ENCODE measurements around the gene RIPPLY2. TPM values are rescaled to one million over a fixed set of nuclear protein-coding genes. Genes with fewer than 3 reads are reported as not detected.

Gene RIPPLY2
- total RNA-seq, 3 donors from 2014 or later = not detected

DNA sequence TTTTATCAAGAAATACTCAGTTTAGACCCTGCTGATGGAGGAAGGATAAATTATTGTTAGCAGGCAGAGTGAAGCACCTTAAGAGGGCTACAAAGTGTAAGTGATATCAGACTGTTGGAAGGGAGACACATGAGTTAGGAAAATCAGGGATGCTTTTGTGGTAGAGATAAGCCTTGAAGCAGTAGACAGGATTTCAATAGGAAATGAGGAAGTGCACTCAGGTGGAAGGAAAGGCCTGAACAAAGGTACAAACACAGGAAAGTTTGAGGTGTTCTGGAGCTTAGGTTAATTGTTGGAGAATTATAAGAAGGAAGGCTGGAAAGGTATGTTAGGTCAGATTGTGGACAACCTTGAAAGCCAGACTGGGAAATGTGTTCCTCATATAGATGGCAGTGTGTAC, 13.9 kb downstream of the RIPPLY2 start:
- no peak for DNase-seq (ENCODE audit: low spot score in 2 of 2)
- Histone ChIP-seq H3K4me3 (no peak overlapping the region), H3K4me1 (no peaks in the 10 kb centered on the region), H3K27me3 (no peaks in the 10 kb centered on the region), H3K27ac (no peak overlapping the region), H3K36me3 (no peaks in the 10 kb centered on the region), H3K9me3 (peaks cover 0 to 12% of the 10 kb centered on the region in 2 donors)
- intact Hi-C loops (cut with DNase I; ENCODE audit: low total_unique reads) = no loop called here
- TF ChIP-seq POLR2AphosphoS5 (IDR thresholded peaks at IDR 0.05) (no peak), POLR2A (IDR thresholded peaks at IDR 0.05) (no peak)
- TF ChIP-seq, protein P1, sequence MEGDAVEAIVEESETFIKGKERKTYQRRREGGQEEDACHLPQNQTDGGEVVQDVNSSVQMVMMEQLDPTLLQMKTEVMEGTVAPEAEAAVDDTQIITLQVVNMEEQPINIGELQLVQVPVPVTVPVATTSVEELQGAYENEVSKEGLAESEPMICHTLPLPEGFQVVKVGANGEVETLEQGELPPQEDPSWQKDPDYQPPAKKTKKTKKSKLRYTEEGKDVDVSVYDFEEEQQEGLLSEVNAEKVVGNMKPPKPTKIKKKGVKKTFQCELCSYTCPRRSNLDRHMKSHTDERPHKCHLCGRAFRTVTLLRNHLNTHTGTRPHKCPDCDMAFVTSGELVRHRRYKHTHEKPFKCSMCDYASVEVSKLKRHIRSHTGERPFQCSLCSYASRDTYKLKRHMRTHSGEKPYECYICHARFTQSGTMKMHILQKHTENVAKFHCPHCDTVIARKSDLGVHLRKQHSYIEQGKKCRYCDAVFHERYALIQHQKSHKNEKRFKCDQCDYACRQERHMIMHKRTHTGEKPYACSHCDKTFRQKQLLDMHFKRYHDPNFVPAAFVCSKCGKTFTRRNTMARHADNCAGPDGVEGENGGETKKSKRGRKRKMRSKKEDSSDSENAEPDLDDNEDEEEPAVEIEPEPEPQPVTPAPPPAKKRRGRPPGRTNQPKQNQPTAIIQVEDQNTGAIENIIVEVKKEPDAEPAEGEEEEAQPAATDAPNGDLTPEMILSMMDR (IDR thresholded peaks at IDR 0.05) = no peak

DNA sequence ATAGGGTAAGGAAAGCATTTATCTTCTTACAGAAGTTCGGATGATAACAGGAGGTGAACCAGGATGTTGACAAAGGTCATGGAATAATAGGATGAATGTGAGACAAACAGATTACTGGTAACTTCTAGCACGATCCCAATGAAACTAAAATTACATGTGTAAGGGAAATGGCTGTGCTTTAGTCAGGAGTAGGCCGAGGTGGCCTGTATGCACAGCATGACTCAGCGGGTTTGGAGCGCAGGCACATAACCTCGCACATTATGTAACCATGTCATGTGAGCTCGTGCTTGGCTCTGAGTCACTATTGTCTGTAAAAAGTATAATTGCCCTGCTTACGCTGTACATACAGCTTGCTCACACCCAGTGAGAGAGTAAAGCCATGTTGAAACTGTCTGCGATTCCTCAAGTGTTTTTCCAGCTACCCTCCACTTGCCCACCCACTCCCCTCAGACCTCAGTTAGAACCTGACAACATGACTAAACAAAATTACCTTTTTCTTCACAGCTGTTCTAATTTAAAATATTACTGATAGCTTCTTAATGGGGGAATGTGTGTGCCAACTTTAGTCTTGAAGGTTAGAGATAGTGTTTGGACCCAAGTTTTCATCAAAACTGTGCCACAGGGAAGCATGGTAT, 14.5 kb downstream of the RIPPLY2 start:
- no peaks in the 10 kb centered on the region for H3K36me3 ChIP-seq
- H3K9me3 ChIP-seq = peaks cover 0 to 12% of the 10 kb centered on the region in 2 donors
- TF ChIP-seq, protein P1 (IDR thresholded peaks at IDR 0.05) = no peak
- TF ChIP-seq POLR2A (IDR thresholded peaks at IDR 0.05) = no peak
- TF ChIP-seq POLR2AphosphoS5 (IDR thresholded peaks at IDR 0.05) = no peak
- DNase-seq (ENCODE audit: low spot score in 2 of 2) = no peak
- H3K27ac ChIP-seq = no peak overlapping the region
- intact Hi-C loops (cut with DNase I; ENCODE audit: low total_unique reads) = no loop called here
- H3K4me1 ChIP-seq = no peaks in the 10 kb centered on the region
- H3K27me3 ChIP-seq = no peaks in the 10 kb centered on the region
- H3K4me3 ChIP-seq = no peak overlapping the region

DNA sequence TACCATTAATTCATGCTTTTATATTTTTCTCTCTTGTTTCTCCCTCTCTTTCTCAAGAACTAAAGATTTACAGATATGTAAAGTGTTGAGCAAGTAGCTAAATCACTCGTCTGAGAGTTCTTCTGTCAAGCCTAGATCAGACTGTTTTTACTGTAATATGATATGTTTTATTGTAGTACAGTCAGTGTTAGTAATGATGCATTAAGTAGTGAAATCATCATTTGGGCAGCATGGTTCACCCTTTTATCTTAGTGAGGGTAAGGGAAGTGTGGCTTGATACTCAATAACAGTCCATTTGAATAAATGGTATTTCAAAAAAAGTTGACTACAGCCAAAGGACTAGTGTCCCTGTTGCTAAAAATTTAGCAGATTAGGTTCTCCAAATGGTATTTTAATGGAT, 15.5 kb downstream of the RIPPLY2 start:
- DNase-seq (ENCODE audit: low spot score in 2 of 2) = no peak
- H3K27ac ChIP-seq = no peak overlapping the region
- H3K36me3 ChIP-seq = no peaks in the 10 kb centered on the region
- TF ChIP-seq, protein P1 (IDR thresholded peaks at IDR 0.05) = no peak
- TF ChIP-seq POLR2A (IDR thresholded peaks at IDR 0.05) = no peak
- TF ChIP-seq POLR2AphosphoS5 (IDR thresholded peaks at IDR 0.05) = no peak
- no peaks in the 10 kb centered on the region for H3K4me1 ChIP-seq
- no peaks in the 10 kb centered on the region for H3K27me3 ChIP-seq
- no peak overlapping the region for H3K4me3 ChIP-seq
- intact Hi-C loops (cut with DNase I; ENCODE audit: low total_unique reads) = no loop called here
- H3K9me3 ChIP-seq = peaks cover 0 to 12% of the 10 kb centered on the region in 2 donors

DNA sequence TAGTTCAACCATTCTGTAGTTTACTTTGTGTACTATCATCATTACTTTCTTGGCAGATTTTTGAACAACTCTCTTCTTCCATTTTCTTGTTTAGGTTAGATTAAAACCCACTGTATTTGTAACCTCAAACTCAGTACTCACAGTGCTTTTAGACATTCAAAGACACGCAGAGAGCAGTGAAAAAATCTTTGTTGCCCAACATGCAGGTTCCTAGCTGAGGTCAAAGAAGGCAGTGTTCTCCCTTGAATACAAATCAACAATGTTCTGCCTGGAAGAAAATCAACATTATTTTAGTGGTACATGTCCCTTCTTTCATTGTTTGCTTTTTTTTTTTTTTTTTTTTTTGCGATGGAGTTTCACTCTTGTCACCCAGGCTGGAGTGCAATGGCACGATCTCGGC, 17.5 kb downstream of the RIPPLY2 start:
- no peak overlapping the region for H3K4me3 ChIP-seq
- intact Hi-C loops (cut with DNase I; ENCODE audit: low total_unique reads) = no loop called here
- TF ChIP-seq, protein P1 (IDR thresholded peaks at IDR 0.05) = no peak
- TF ChIP-seq POLR2A (IDR thresholded peaks at IDR 0.05) (no peak), POLR2AphosphoS5 (IDR thresholded peaks at IDR 0.05) (no peak)
- peaks cover 0 to 12% of the 10 kb centered on the region in 2 donors for H3K9me3 ChIP-seq
- H3K27me3 ChIP-seq = no peaks in the 10 kb centered on the region
- H3K36me3 ChIP-seq = no peaks in the 10 kb centered on the region
- H3K4me1 ChIP-seq = no peaks in the 10 kb centered on the region
- no peak for DNase-seq (ENCODE audit: low spot score in 2 of 2)
- no peak overlapping the region for H3K27ac ChIP-seq

DNA sequence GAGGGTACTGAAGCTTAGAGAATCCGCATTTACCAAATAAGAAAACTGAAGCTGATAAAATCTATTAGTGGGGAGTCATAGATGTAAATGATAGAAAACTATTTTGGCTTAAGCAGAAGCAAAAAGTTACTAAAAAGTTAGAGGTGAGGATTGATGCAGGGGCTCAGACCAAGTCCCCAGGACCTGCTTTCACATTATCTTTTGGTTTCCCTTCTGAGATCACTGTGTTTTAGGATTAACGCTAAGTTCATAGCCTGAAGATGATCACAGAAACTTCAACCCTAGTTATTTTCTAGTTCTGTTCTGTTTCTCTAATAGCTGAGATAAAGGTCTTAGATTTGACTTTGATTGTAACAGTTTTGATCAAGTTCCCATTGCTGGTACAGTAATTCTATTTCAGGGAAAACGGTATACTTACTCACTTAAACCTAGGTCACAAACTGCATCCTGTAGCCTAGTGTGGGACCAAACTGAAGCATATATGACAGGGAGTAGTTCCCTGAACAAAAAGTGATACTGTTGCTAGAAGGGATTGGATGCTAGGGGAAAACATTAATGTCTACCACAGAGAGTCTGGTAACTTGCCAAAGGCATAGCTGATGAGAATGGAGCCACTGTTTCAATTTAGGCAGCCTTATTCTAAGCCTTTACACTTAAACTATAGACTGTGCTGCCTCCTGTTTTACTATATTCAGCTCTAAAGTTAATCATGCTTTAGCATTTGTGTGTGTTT, 19.4 kb downstream of the RIPPLY2 start:
- Histone ChIP-seq H3K9me3 (peaks cover 0 to 4% of the 10 kb centered on the region in 2 donors), H3K4me3 (no peak overlapping the region), H3K27me3 (no peaks in the 10 kb centered on the region), H3K4me1 (no peaks in the 10 kb centered on the region), H3K27ac (no peak overlapping the region), H3K36me3 (no peaks in the 10 kb centered on the region)
- intact Hi-C loops (cut with DNase I; ENCODE audit: low total_unique reads) = no loop called here
- DNase-seq (ENCODE audit: low spot score in 2 of 2) = no peak
- TF ChIP-seq POLR2AphosphoS5 (IDR thresholded peaks at IDR 0.05) = no peak
- TF ChIP-seq POLR2A (IDR thresholded peaks at IDR 0.05) = no peak

Data from breast epithelium (tissue), 4 donors.